Endothelial cell of umbilical vein (primary cell): ENCODE results near the gene KLHL30. TPM values are rescaled to one million over a fixed set of nuclear protein-coding genes. Genes with fewer than 3 reads are reported as not detected.

Source experiments
- BruUV-seq: library from RNA; stranded (reverse); fragments of 400-500 nt; replicated peaks from 2 replicates; lab custom pipeline; 2021; lab: Mats Ljungman, UMichigan
- CTCF ChIA-PET: fragments of 300-600, 350-600 bp; sonication (Branson Sonifier 250); formaldehyde crosslinking; loops from one replicate; lab custom pipeline; 2021; ENCODE audit warnings: antibody characterized with exemption, inconsistent platforms; lab: Charles Lee
- POLR2A ChIA-PET: fragments of 300-600, 350-600 bp; sonication (Branson Sonifier 250); formaldehyde crosslinking; loops from one replicate; lab custom pipeline; 2021; ENCODE audit warnings: antibody characterized with exemption, inconsistent platforms; lab: Charles Lee
- DNase-seq: peaks from one replicate; pipeline ENCODE4 v3.0.0-alpha.2; 2011; ENCODE audit warnings: low read depth, low spot score
- FAIRE-seq: peaks from 2 replicates; lab custom pipeline; 2011; peaks lifted over from hg19 to GRCh38; lab: Jason Lieb, UNC
- H2AFZ ChIP-seq: 2 replicates; pipeline ENCODE4 v1.6.0; 2012; ENCODE audit warnings: low read depth, low read length, control low read depth, inconsistent platforms
- H3K27ac ChIP-seq: 2 replicates; pipeline ENCODE4 v1.5.1; 2011; ENCODE audit warnings: low read depth, mild to moderate bottlenecking, control low read depth, low read length, moderate library complexity; ENCODE audit not compliant: insufficient read depth
- H3K27me3 ChIP-seq, 2 experiments: 2 replicates each; pipeline versions ENCODE4 v1.6.0 to v1.6.1; 2011; ENCODE audit warnings: low read length in 2 of 2, mixed read lengths in 1 of 2; ENCODE audit not compliant: control insufficient read depth in 2 of 2, insufficient read depth in 2 of 2
- H3K36me3 ChIP-seq, 2 experiments: 2 replicates in 1 of 2; 3 replicates in 1 of 2; pipeline ENCODE4 v1.5.1; 2011; ENCODE audit warnings: low read length in 2 of 2, mild to moderate bottlenecking in 1 of 2, moderate library complexity in 1 of 2; ENCODE audit not compliant: control insufficient read depth in 2 of 2, insufficient read depth in 2 of 2; ENCODE audit errors: extremely low read depth in 1 of 2
- H3K4me1 ChIP-seq: 3 replicates; pipeline ENCODE4 v1.5.1; 2011; ENCODE audit warnings: mild to moderate bottlenecking, low read length; ENCODE audit not compliant: control insufficient read depth, insufficient read depth; ENCODE audit errors: extremely low read depth
- H3K4me2 ChIP-seq: 2 replicates; pipeline ENCODE4 v1.6.1; 2011; ENCODE audit warnings: low read length, control low read depth, mixed read lengths; ENCODE audit not compliant: insufficient read depth
- H3K4me3 ChIP-seq, 3 experiments: fragments of 200-600 bp in 1 of 3; sonication (generic), shearing (Covaris generic) in 1 of 3; replicated peaks in 1 of 3; 2 replicates each; pipeline ENCODE4 v1.5.1; 2011 to 2016; ENCODE audit warnings: control low read depth in 3 of 3, low read length in 3 of 3, mild to moderate bottlenecking in 2 of 3, inconsistent platforms in 1 of 3, low read depth in 1 of 3, moderate library complexity in 1 of 3; ENCODE audit not compliant: insufficient read depth in 1 of 3
- H3K79me2 ChIP-seq: 2 replicates; pipeline ENCODE4 v1.6.0; 2012; ENCODE audit warnings: low read length, inconsistent platforms; ENCODE audit not compliant: control insufficient read depth, insufficient read depth
- H3K9ac ChIP-seq: replicated peaks from 2 replicates; pipeline ENCODE3; 2011; ENCODE audit warnings: low read length, control low read depth; ENCODE audit not compliant: insufficient read depth; ENCODE audit errors: extremely low read depth
- H3K9me1 ChIP-seq: replicated peaks from 3 replicates; pipeline ENCODE4 v1.6.0; 2011; ENCODE audit warnings: mild to moderate bottlenecking, low read length; ENCODE audit not compliant: control insufficient read depth, insufficient read depth; ENCODE audit errors: extremely low read depth
- H3K9me3 ChIP-seq: replicated peaks from 2 replicates; pipeline ENCODE4 v1.5.1; 2012; ENCODE audit warnings: low read length, inconsistent platforms; ENCODE audit not compliant: control insufficient read depth, insufficient read depth
- H4K20me1 ChIP-seq: replicated peaks from 2 replicates; pipeline ENCODE3; 2011; ENCODE audit warnings: mild to moderate bottlenecking, low read length; ENCODE audit not compliant: control insufficient read depth, insufficient read depth; ENCODE audit errors: extremely low read depth
- CTCF ChIP-seq, 2 donors: IDR thresholded peaks; 1 replicate in 1 of 2; 2 replicates in 1 of 2; pipeline ENCODE4 v1.5.1; 2011; ENCODE audit warnings: low read length in 2 of 2, mild to moderate bottlenecking in 2 of 2, moderate library complexity in 2 of 2, control low read depth in 1 of 2, inconsistent platforms in 1 of 2, low read depth in 1 of 2; ENCODE audit not compliant: insufficient read depth in 1 of 2; ENCODE audit errors: extremely low read depth in 1 of 2
- EZH2 ChIP-seq: IDR thresholded peaks from 2 replicates; pipeline ENCODE4 v1.6.1; 2012; ENCODE audit warnings: borderline replicate concordance, low read depth, mild to moderate bottlenecking, moderate library complexity, low read length, inconsistent platforms; ENCODE audit not compliant: severe bottlenecking
- FOS ChIP-seq: IDR thresholded peaks from 2 replicates; pipeline ENCODE4 v1.6.1; 2011; ENCODE audit warnings: mild to moderate bottlenecking, low read length, moderate library complexity, borderline replicate concordance; ENCODE audit not compliant: insufficient read depth
- GATA2 ChIP-seq: IDR thresholded peaks from 2 replicates; pipeline ENCODE4 v1.7.0; 2011; ENCODE audit warnings: low read depth, mild to moderate bottlenecking, moderate library complexity, mixed read lengths, low read length; ENCODE audit not compliant: insufficient read length, insufficient read depth
- JUN ChIP-seq: IDR thresholded peaks from 2 replicates; pipeline ENCODE4 v1.6.1; 2011; ENCODE audit warnings: borderline replicate concordance, low read depth; ENCODE audit not compliant: insufficient read length, insufficient read depth
- MAX ChIP-seq: IDR thresholded peaks from 2 replicates; pipeline ENCODE4 v1.6.1; 2011; ENCODE audit not compliant: insufficient read depth, insufficient read length
- MYC ChIP-seq: IDR thresholded peaks from one replicate; pipeline ENCODE4 v1.6.1; 2011; ENCODE audit warnings: mild to moderate bottlenecking, low read depth, low read length
- POLR2A ChIP-seq: IDR thresholded peaks from 2 replicates; pipeline ENCODE4 v1.6.1; 2012; ENCODE audit warnings: low read depth, mild to moderate bottlenecking, control low read depth, low read length
- POLR2AphosphoS5 ChIP-seq: IDR thresholded peaks from 2 replicates; pipeline ENCODE4 v1.6.1; 2012; ENCODE audit warnings: low read depth, mild to moderate bottlenecking, control low read depth, low read length, moderate library complexity; ENCODE audit not compliant: insufficient read depth
- dilution Hi-C: fragments of 300-500 bp; cut with MboI; formaldehyde crosslinking; loops from one replicate; pipeline ENCODE4 v1.15.0; 2019; ENCODE audit warnings: low sequenced_read_pairs; ENCODE audit not compliant: extremely low pct_ligation_motif_present
- intact Hi-C: fragments of 100-400 bp; cut with micrococcal nuclease; formaldehyde crosslinking; loops from one replicate; pipeline ENCODE4 v1.10.0; 2022
- polyA plus RNA-seq, 4 experiments: library from polyadenylated mRNA; depleted of rRNA in 3 of 4; stranded (reverse) in 3 of 4; unstranded in 1 of 4; fragments of >200 nt; gene quantifications; 2 replicates each; pipeline versions ENCODE4 v1.2.1 to v1.2.3, GENCODE V29; 2011 to 2012; ENCODE audit warnings: missing spikeins in 1 of 4
- total RNA-seq: library from RNA; stranded (reverse); gene quantifications from 2 replicates; pipeline ENCODE4 v1.2.3, GENCODE V29; 2021

Gene KLHL30
- total and polyA plus RNA-seq, 2 donors (not counting 3 experiments of a cell fraction or from before 2014, with no cell fraction given) = not detected

- no peak for TF ChIP-seq FOS
- no peak for TF ChIP-seq CTCF (IDR thresholded peaks at IDR 0.05; ENCODE audit: extremely low read depth in 1 of 2, insufficient read depth in 1 of 2, low read depth in 1 of 2, low read length in 2 of 2)
- no peak for TF ChIP-seq EZH2
- no peak for TF ChIP-seq MYC
- TF ChIP-seq POLR2A = no peak
- TF ChIP-seq GATA2 = no peak
- TF ChIP-seq POLR2AphosphoS5 = no peak
- TF ChIP-seq JUN = no peak
- TF ChIP-seq MAX = no peak
- H3K27ac ChIP-seq = no peak overlapping the region
- no peak overlapping the region for H2AFZ ChIP-seq
- no peak overlapping the region for H3K9ac ChIP-seq
- no peak for FAIRE-seq
- no peaks in the 10 kb centered on the region for H3K27me3 ChIP-seq
- POLR2A ChIA-PET = no interaction called here
- no TSS peak for BruUV-seq
- intact Hi-C loops (no loop called here), dilution Hi-C loops (no loop called here)
- no peaks in the 10 kb centered on the region for H4K20me1 ChIP-seq
- H3K36me3 ChIP-seq = peaks cover 10 to 24% of the 10 kb centered on the region in 2 experiments
- no peaks in the 10 kb centered on the region for H3K79me2 ChIP-seq
- CTCF ChIA-PET = no interaction called here
- H3K9me1 ChIP-seq = no peaks in the 10 kb centered on the region
- no peak overlapping the region for H3K4me2 ChIP-seq
- no peak overlapping the region for H3K4me3 ChIP-seq
- DNase-seq = no peak
- no peaks in the 10 kb centered on the region for H3K9me3 ChIP-seq
- peaks cover 21% of the 10 kb centered on the region for H3K4me1 ChIP-seq
Observed at GRCh38 chr2:238174291-238174690, 35.8 kb downstream of the KLHL30 start.
